DOHH2 (cell line): ENCODE data around the gene LRRC4C.

Experiments used
- H3F3A ChIP-seq: fragments of 200-600 bp; sonication (generic), shearing (Covaris generic); 2 replicates; pipeline ENCODE4 v1.6.0; 2016; ENCODE audit warnings: antibody characterized with exemption, mild to moderate bottlenecking; ENCODE audit not compliant: control insufficient read depth, insufficient read depth
- H3K27ac ChIP-seq: fragments of 200-600 bp; sonication (generic); 2 replicates; pipeline ENCODE4 v1.5.1; 2014; ENCODE audit warnings: low read depth, mild to moderate bottlenecking, low read length, moderate library complexity
- H3K27me3 ChIP-seq: fragments of 200-600 bp; sonication (generic); 2 replicates; pipeline ENCODE4 v1.6.1; 2014; ENCODE audit warnings: mild to moderate bottlenecking, low read length, mixed read lengths; ENCODE audit not compliant: control insufficient read depth
- H3K36me3 ChIP-seq: fragments of 200-600 bp; sonication (generic); 2 replicates; pipeline ENCODE4 v1.6.1; 2014; ENCODE audit warnings: mild to moderate bottlenecking, low read length, moderate library complexity, mixed read lengths; ENCODE audit not compliant: control insufficient read depth
- H3K4me1 ChIP-seq: fragments of 200-600 bp; sonication (generic); 2 replicates; pipeline ENCODE4 v1.6.1; 2014; ENCODE audit warnings: mild to moderate bottlenecking, low read length, mixed read lengths; ENCODE audit not compliant: control insufficient read depth
- H3K4me2 ChIP-seq: fragments of 200-600 bp; sonication (generic); 2 replicates; pipeline ENCODE4 v1.6.0; 2014; ENCODE audit warnings: mild to moderate bottlenecking, low read length, moderate library complexity
- H3K4me3 ChIP-seq: fragments of 200-600 bp; sonication (generic); 2 replicates; pipeline ENCODE4 v1.5.1; 2014; ENCODE audit warnings: mild to moderate bottlenecking, low read length, mixed read lengths
- H3K79me2 ChIP-seq: fragments of 200-600 bp; sonication (generic); 2 replicates; pipeline ENCODE4 v1.6.1; 2014; ENCODE audit warnings: mild to moderate bottlenecking, low read length, mixed read lengths; ENCODE audit not compliant: control insufficient read depth
- H3K9me2 ChIP-seq: fragments of 200-600 bp; sonication (generic); replicated peaks from 2 replicates; pipeline ENCODE4 v1.6.1; 2014; ENCODE audit warnings: mild to moderate bottlenecking, low read length, mixed read lengths; ENCODE audit not compliant: control insufficient read depth
- H3K9me3 ChIP-seq: fragments of 200-600 bp; sonication (generic); 2 replicates; pipeline ENCODE4 v1.6.1; 2014; ENCODE audit warnings: antibody characterized with exemption, low read length, mixed read lengths; ENCODE audit not compliant: control insufficient read depth, insufficient read depth
- H4K20me1 ChIP-seq: fragments of 200-600 bp; sonication (generic); 2 replicates; pipeline ENCODE4 v1.6.0; 2014; ENCODE audit warnings: low read depth, mild to moderate bottlenecking, antibody characterized with exemption, low read length, moderate library complexity; ENCODE audit not compliant: control insufficient read depth, insufficient read depth
- EZH2phosphoT487 ChIP-seq: fragments of 200-600 bp; sonication (generic); IDR thresholded peaks from 2 replicates; pipeline ENCODE4 v1.6.1; 2017; ENCODE audit warnings: borderline replicate concordance, mild to moderate bottlenecking, antibody characterized with exemption, low read length, moderate library complexity, mixed read lengths
- TF ChIP-seq, protein P1 (sequence below): fragments of 200-600 bp; sonication (generic); IDR thresholded peaks from one replicate; pipeline ENCODE4 v1.5.1; 2014; ENCODE audit warnings: antibody characterized with exemption, mild to moderate bottlenecking, low read depth, low read length; ENCODE audit not compliant: poor library complexity, severe bottlenecking

LRRC4C gene

DNA sequence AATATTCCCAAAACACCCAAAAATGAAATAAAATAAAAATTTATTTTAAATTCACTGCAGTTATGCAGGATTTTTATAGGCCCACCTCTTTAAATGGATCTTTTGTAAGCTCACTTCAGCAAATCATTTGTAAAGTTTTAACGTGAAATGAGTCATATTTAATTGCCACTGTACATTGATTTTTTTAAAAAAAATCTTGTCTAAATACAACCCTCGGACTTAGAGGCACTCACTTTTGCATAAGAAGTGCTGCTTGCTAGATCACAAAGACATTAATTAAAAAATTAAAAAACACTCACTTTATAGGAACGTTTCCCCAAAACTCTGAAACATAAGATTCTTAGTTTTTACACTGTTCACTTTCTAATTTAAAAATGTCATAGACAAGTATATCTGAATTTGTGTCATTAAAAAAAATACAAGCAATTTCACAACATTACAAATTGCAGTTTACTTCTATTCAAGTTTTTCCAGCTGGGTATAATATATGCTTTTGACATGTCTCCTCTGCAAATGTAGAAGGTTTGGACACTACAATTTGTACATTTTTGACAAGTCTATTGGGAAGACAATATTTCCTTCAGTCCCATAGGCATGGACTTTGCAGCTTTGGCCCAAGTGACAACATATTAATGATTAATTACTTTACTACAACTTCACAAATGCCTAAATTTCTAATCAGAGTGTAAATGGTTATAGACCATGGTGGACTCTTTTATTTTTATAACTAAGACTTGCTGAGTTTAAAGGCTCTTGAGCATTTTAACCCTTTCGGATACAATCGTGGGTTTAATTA lies 1088.4 kb downstream of the LRRC4C start:
- Histone ChIP-seq H3K79me2 (no peaks in the 10 kb centered on the region), H3F3A (no peaks in the 10 kb centered on the region), H3K36me3 (no peaks in the 10 kb centered on the region), H3K4me1 (no peaks in the 10 kb centered on the region), H4K20me1 (no peaks in the 10 kb centered on the region), H3K27me3 (no peaks in the 10 kb centered on the region), H3K4me2 (no peak overlapping the region), H3K4me3 (no peak overlapping the region), H3K27ac (no peak overlapping the region), H3K9me3 (no peaks in the 10 kb centered on the region; the same call in 1 of the 2 replicates), H3K9me2 (no peaks in the 10 kb centered on the region)
- TF ChIP-seq EZH2phosphoT487, result no peak
- TF ChIP-seq, protein P1, sequence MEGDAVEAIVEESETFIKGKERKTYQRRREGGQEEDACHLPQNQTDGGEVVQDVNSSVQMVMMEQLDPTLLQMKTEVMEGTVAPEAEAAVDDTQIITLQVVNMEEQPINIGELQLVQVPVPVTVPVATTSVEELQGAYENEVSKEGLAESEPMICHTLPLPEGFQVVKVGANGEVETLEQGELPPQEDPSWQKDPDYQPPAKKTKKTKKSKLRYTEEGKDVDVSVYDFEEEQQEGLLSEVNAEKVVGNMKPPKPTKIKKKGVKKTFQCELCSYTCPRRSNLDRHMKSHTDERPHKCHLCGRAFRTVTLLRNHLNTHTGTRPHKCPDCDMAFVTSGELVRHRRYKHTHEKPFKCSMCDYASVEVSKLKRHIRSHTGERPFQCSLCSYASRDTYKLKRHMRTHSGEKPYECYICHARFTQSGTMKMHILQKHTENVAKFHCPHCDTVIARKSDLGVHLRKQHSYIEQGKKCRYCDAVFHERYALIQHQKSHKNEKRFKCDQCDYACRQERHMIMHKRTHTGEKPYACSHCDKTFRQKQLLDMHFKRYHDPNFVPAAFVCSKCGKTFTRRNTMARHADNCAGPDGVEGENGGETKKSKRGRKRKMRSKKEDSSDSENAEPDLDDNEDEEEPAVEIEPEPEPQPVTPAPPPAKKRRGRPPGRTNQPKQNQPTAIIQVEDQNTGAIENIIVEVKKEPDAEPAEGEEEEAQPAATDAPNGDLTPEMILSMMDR, result no peak

DNA sequence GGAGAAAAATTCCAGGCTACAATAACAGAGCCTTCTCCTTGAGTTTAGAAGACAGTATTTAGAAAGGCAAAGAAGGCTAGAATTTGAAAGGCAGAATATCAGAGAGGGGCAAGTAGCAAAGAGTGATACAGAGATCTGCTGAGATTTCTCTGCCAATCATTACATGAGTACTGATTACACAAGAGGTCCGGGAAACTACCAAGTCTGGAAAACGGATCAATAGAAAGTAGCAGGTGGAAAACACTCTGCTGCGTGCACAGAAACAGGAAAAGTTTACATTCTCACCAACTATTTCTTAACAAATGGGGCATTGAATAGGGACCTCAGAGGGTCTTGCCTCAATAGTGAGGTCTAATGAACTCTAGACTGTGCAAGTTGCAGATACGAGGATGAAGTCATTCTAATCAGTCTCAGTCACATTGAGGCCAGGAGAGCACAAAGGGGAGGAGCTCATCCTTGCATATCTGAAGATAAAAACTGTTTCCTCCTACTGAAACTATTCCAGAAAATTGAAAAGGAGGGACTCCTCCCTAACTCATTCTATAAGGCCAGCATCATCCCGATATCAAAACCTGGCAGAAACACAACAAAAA lies 1099.2 kb downstream of the LRRC4C start:
- no peak overlapping the region for H3K4me3 ChIP-seq
- H3K79me2 ChIP-seq, result no peaks in the 10 kb centered on the region
- H3K27ac ChIP-seq, result no peak overlapping the region
- H3K9me2 ChIP-seq, result no peaks in the 10 kb centered on the region
- H4K20me1 ChIP-seq, result no peaks in the 10 kb centered on the region
- TF ChIP-seq EZH2phosphoT487, result no peak
- TF ChIP-seq, protein P1, result no peak
- H3K36me3 ChIP-seq, result no peaks in the 10 kb centered on the region
- H3K4me2 ChIP-seq, result no peak overlapping the region
- no peaks in the 10 kb centered on the region for H3F3A ChIP-seq
- H3K4me1 ChIP-seq, result no peaks in the 10 kb centered on the region
- H3K9me3 ChIP-seq, result peaks cover 6% of the 10 kb centered on the region; the same call in 1 of the 2 replicates
- no peaks in the 10 kb centered on the region for H3K27me3 ChIP-seq

GRCh38 chr11:40354121-40354520 lies 1105.3 kb downstream of the LRRC4C start:
- TF ChIP-seq, protein P1, result no peak
- TF ChIP-seq EZH2phosphoT487, result no peak
- Histone ChIP-seq H3K9me2 (no peaks in the 10 kb centered on the region), H3K79me2 (no peaks in the 10 kb centered on the region), H3K27ac (no peak overlapping the region), H3K4me3 (no peak overlapping the region), H3K36me3 (no peaks in the 10 kb centered on the region), H3K27me3 (no peaks in the 10 kb centered on the region), H3F3A (no peaks in the 10 kb centered on the region), H3K9me3 (peaks cover 9% of the 10 kb centered on the region; the same call in 1 of the 2 replicates), H4K20me1 (no peaks in the 10 kb centered on the region), H3K4me1 (no peaks in the 10 kb centered on the region), H3K4me2 (no peak overlapping the region)
